H9 (cell line): ENCODE results near the gene TAF9. TPM values are rescaled to one million over a fixed set of nuclear protein-coding genes. Genes with fewer than 3 reads are reported as not detected.

ENCODE experiments used
- DNase-seq: peaks from one replicate; pipeline ENCODE4 v3.0.0-alpha.2; 2017
- H2AFZ ChIP-seq: one replicate; pipeline ENCODE4 v1.6.1; 2013; ENCODE audit warnings: mild to moderate bottlenecking, low read length, control low read depth, moderate library complexity
- H2AK5ac ChIP-seq: 2 replicates; pipeline ENCODE4 v1.6.1; 2013; ENCODE audit warnings: low read length, control low read depth, mixed read lengths; ENCODE audit not compliant: insufficient read length
- H2BK120ac ChIP-seq: one replicate; pipeline ENCODE4 v1.6.1; 2013; ENCODE audit warnings: low read depth, mild to moderate bottlenecking, low read length, control low read depth, inconsistent platforms; ENCODE audit not compliant: poor library complexity, severe bottlenecking
- H2BK12ac ChIP-seq: 2 replicates; pipeline ENCODE4 v1.6.1; 2013; ENCODE audit warnings: low read length, control low read depth, mixed read lengths, low read depth; ENCODE audit not compliant: insufficient read length
- H2BK15ac ChIP-seq: 2 replicates; pipeline ENCODE4 v1.6.1; 2013; ENCODE audit warnings: low read depth, low read length, control low read depth
- H2BK20ac ChIP-seq: one replicate; pipeline ENCODE4 v1.6.1; 2013; ENCODE audit warnings: low read depth, mild to moderate bottlenecking, low read length, control low read depth, inconsistent platforms; ENCODE audit not compliant: poor library complexity, severe bottlenecking
- H2BK5ac ChIP-seq: 2 replicates; pipeline ENCODE4 v1.6.1; 2013; ENCODE audit warnings: low read length, control low read depth, mixed read lengths; ENCODE audit not compliant: insufficient read length
- H3K14ac ChIP-seq: 2 replicates; pipeline ENCODE4 v1.6.1; 2013; ENCODE audit warnings: low read length, control low read depth; ENCODE audit not compliant: insufficient read depth
- H3K18ac ChIP-seq: 2 replicates; pipeline ENCODE4 v1.6.1; 2013; ENCODE audit warnings: low read depth, mild to moderate bottlenecking, mixed read lengths, low read length, control low read depth; ENCODE audit not compliant: insufficient read length
- H3K23ac ChIP-seq: 2 replicates; pipeline ENCODE4 v1.6.1; 2013; ENCODE audit warnings: low read length, control low read depth, mixed read lengths, low read depth; ENCODE audit not compliant: insufficient read length
- H3K23me2 ChIP-seq: 2 replicates; pipeline ENCODE4 v1.6.1; 2013; ENCODE audit warnings: low read depth, mild to moderate bottlenecking, mixed read lengths, low read length, control low read depth; ENCODE audit not compliant: insufficient read length, poor library complexity, severe bottlenecking
- H3K27ac ChIP-seq: 2 replicates; pipeline ENCODE4 v1.5.1; 2013; ENCODE audit warnings: low read length, control low read depth, mixed read lengths, low read depth; ENCODE audit not compliant: insufficient read length
- H3K27me3 ChIP-seq: 2 replicates; pipeline ENCODE4 v1.6.1; 2013; ENCODE audit warnings: low read length, control low read depth, inconsistent platforms; ENCODE audit not compliant: insufficient read depth
- H3K4ac ChIP-seq: 2 replicates; pipeline ENCODE4 v1.6.1; 2013; ENCODE audit warnings: low read depth, mild to moderate bottlenecking, control low read depth, inconsistent platforms, low read length, moderate library complexity
- H3K4me1 ChIP-seq: 2 replicates; pipeline ENCODE4 v1.6.1; 2013; ENCODE audit warnings: low read length, control low read depth, inconsistent platforms; ENCODE audit not compliant: insufficient read depth
- H3K4me2 ChIP-seq: 2 replicates; pipeline ENCODE4 v1.6.1; 2013; ENCODE audit warnings: low read length, control low read depth, mixed read lengths; ENCODE audit not compliant: insufficient read length, insufficient read depth
- H3K56ac ChIP-seq: 2 replicates; pipeline ENCODE4 v1.6.1; 2013; ENCODE audit warnings: low read depth, mild to moderate bottlenecking, mixed read lengths, low read length, control low read depth; ENCODE audit not compliant: insufficient read length
- H3K79me1 ChIP-seq: 2 replicates; pipeline ENCODE4 v1.6.1; 2013; ENCODE audit warnings: low read depth, mild to moderate bottlenecking, moderate library complexity, low read length, control low read depth, inconsistent platforms; ENCODE audit not compliant: insufficient read depth, poor library complexity, severe bottlenecking
- H3K79me2 ChIP-seq: 2 replicates; pipeline ENCODE4 v1.6.1; 2013; ENCODE audit warnings: low read length, control low read depth, inconsistent platforms; ENCODE audit not compliant: insufficient read depth
- H3K9ac ChIP-seq: 2 replicates; pipeline ENCODE4 v1.6.1; 2013; ENCODE audit warnings: low read length, control low read depth, mixed read lengths; ENCODE audit not compliant: insufficient read length; ENCODE audit errors: extremely low read depth
- H3K9me3 ChIP-seq: one replicate; pipeline ENCODE4 v1.6.1; 2013; ENCODE audit warnings: low read depth, low read length, inconsistent platforms; ENCODE audit not compliant: control insufficient read depth
- H3T11ph ChIP-seq: one replicate; pipeline ENCODE4 v1.6.1; 2013; ENCODE audit warnings: mild to moderate bottlenecking, low read length, control low read depth, inconsistent platforms
- H4K20me1 ChIP-seq: one replicate; pipeline ENCODE4 v1.6.1; 2013; ENCODE audit not compliant: control insufficient read depth, insufficient read length, insufficient read depth
- H4K5ac ChIP-seq: 2 replicates; pipeline ENCODE4 v1.6.1; 2013; ENCODE audit warnings: low read depth, mild to moderate bottlenecking, mixed read lengths, low read length, control low read depth; ENCODE audit not compliant: insufficient read length
- H4K8ac ChIP-seq: replicated peaks from 2 replicates; pipeline ENCODE4 v1.6.1; 2013; ENCODE audit warnings: low read length, control low read depth, mixed read lengths, low read depth; ENCODE audit not compliant: insufficient read length
- H4K91ac ChIP-seq: 2 replicates; pipeline ENCODE4 v1.6.1; 2013; ENCODE audit warnings: low read depth, mild to moderate bottlenecking, moderate library complexity, mixed read lengths, low read length, control low read depth; ENCODE audit not compliant: insufficient read length
- H3K27ac Mint-ChIP-seq, 3 experiments: 2 replicates in 2 of 3; 3 replicates in 1 of 3; pipeline ENCODE4 v1.8.0; 2020 to 2021; ENCODE audit warnings: mixed read lengths in 3 of 3, mild to moderate bottlenecking in 1 of 3, moderate library complexity in 1 of 3
- H3K27me3 Mint-ChIP-seq: 2 replicates; pipeline ENCODE4 v1.8.0; 2021; ENCODE audit warnings: low read depth, mild to moderate bottlenecking, moderate library complexity, mixed read lengths
- H3K36me3 Mint-ChIP-seq, 3 experiments: 2 replicates in 2 of 3; 3 replicates in 1 of 3; pipeline ENCODE4 v1.8.0; 2020 to 2021; ENCODE audit warnings: low read depth in 3 of 3, mixed read lengths in 3 of 3; ENCODE audit not compliant: insufficient read depth in 1 of 3
- H3K4me1 Mint-ChIP-seq, 2 experiments: 2 replicates each; pipeline ENCODE4 v1.8.0; 2020; ENCODE audit warnings: mixed read lengths in 2 of 2
- H3K4me3 Mint-ChIP-seq, 2 experiments: 2 replicates in 1 of 2; 3 replicates in 1 of 2; pipeline ENCODE4 v1.8.0; 2020 to 2021; ENCODE audit warnings: mild to moderate bottlenecking in 2 of 2, mixed read lengths in 2 of 2, moderate library complexity in 1 of 2
- H3K9me3 Mint-ChIP-seq, 2 experiments: 2 replicates in 1 of 2; 3 replicates in 1 of 2; pipeline ENCODE4 v1.8.0; 2020; ENCODE audit warnings: mild to moderate bottlenecking in 2 of 2, mixed read lengths in 2 of 2, moderate library complexity in 1 of 2
- total RNA-seq: library from RNA; stranded (reverse); gene quantifications from 2 replicates; pipeline ENCODE4 v1.2.1, GENCODE V29; 2021
- TF ChIP-seq, protein P1 (sequence below): fragments of 200-600 bp; sonication (generic); conservative IDR thresholded peaks from 3 replicates; pipeline ENCODE4 v1.8.0; 2021; ENCODE audit warnings: antibody characterized with exemption, mild to moderate bottlenecking

The TAF9 gene
- total RNA-seq, 1 experiment from 2014 or later: 85.0 TPM

DNA sequence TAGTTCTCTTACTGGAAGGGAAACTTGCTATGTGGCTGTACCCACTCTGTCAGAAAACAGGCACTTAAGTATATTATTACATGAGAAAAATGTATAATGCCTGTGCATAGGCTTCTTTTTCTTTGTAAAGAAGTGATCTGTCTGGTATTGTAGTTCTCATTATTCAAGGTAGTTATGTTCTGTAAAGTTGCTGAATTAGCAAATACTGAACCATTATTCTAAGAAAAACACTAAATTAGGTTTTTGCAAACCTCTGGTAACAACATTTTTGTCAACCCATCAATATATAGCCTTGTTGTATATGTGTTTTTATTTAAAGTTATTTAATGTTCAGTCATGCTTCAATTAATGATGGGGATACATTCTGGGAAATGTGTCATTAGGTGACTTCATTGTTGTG lies 9.1 kb upstream of the TAF9 start:
- Histone ChIP-seq H3K56ac (no peak overlapping the region), H4K8ac (no peak overlapping the region), H4K5ac (no peak overlapping the region), H2BK12ac (no peak overlapping the region), H4K91ac (no peak overlapping the region), H2AK5ac (no peak overlapping the region), H3K14ac (no peak overlapping the region), H2BK120ac (no peak overlapping the region), H3T11ph (no peak overlapping the region), H3K4me2 (no peak overlapping the region), H3K23ac (no peak overlapping the region), H3K9me3 (no peaks in the 10 kb centered on the region), H2BK20ac (no peak overlapping the region), H3K4me1 (no peaks in the 10 kb centered on the region), H3K79me1 (no peaks in the 10 kb centered on the region), H4K20me1 (no peaks in the 10 kb centered on the region), H3K18ac (no peak overlapping the region), H2AFZ (no peak overlapping the region), H2BK15ac (no peak overlapping the region), H3K27me3 (no peaks in the 10 kb centered on the region; the same call in 1 of the 2 replicates), H2BK5ac (no peak overlapping the region), H3K79me2 (no peaks in the 10 kb centered on the region), H3K9ac (no peak overlapping the region), H3K23me2 (no peaks in the 10 kb centered on the region), H3K4ac (no peak overlapping the region), H3K27ac (no peak overlapping the region)
- H3K4me1 Mint-ChIP-seq: no peaks in the 10 kb centered on the region
- no peak overlapping the region for H3K4me3 Mint-ChIP-seq
- no peaks in the 10 kb centered on the region for H3K9me3 Mint-ChIP-seq
- no peak overlapping the region for H3K27ac Mint-ChIP-seq
- H3K36me3 Mint-ChIP-seq: peaks cover 2 to 52% (median 42%) of the 10 kb centered on the region in 3 experiments; a peak in 6 of 7 replicates
- DNase-seq: no peak
- TF ChIP-seq, protein P1, sequence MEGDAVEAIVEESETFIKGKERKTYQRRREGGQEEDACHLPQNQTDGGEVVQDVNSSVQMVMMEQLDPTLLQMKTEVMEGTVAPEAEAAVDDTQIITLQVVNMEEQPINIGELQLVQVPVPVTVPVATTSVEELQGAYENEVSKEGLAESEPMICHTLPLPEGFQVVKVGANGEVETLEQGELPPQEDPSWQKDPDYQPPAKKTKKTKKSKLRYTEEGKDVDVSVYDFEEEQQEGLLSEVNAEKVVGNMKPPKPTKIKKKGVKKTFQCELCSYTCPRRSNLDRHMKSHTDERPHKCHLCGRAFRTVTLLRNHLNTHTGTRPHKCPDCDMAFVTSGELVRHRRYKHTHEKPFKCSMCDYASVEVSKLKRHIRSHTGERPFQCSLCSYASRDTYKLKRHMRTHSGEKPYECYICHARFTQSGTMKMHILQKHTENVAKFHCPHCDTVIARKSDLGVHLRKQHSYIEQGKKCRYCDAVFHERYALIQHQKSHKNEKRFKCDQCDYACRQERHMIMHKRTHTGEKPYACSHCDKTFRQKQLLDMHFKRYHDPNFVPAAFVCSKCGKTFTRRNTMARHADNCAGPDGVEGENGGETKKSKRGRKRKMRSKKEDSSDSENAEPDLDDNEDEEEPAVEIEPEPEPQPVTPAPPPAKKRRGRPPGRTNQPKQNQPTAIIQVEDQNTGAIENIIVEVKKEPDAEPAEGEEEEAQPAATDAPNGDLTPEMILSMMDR: no peak
- no peaks in the 10 kb centered on the region for H3K27me3 Mint-ChIP-seq
